ENCODE measurements around the gene MPIG6B. TPM values are rescaled to one million over a fixed set of nuclear protein-coding genes. Genes with fewer than 3 reads are reported as not detected.

Gene MPIG6B
- total and polyA plus RNA-seq, 2 donors: 0.14 to 0.32 TPM

DNA sequence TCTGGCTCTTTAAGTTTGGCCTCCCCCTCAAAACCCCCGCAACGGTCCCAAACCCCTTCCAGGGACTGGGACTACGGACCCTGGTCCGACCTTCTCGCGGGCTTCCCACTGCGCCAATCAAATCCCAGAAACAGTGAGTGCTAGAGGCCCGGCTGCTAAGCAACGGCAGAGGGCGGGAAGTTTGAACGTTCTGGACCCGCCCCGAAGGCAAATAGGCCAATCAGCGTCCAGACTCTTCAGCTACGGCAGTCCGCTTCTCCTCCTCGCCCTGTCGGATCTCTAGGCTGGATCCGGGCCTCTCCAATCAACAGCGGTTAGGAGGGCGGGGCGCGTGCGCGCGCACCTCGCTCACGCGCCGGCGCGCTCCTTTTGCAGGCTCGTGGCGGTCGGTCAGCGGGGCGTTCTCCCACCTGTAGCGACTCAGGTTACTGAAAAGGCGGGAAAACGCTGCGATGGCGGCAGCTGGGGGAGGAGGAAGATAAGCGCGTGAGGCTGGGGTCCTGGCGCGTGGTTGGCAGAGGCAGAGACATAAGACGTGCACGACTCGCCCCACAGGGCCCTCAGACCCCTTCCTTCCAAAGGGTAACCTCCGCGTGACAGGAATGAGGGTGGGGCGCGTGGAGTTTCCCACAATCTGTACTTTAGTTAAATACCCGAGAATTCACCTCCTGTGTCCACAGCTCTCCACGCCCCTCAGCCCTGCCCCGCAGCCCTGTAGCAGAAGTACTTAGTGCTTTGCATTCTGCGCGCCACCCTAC, 16.6 kb downstream of the MPIG6B start, which contains the start of gene MSH5:
Gene MSH5, plus strand, starts transcription at position 367 of the 758 bp plus-strand sequence. CDS start 462 bp downstream, outside the sequence.
- Histone ChIP-seq H3K27me3 (ENCODE audit: control insufficient read depth in 2 of 2, insufficient read depth in 1 of 2, low read length in 1 of 2) (no peaks in the 10 kb centered on the region), H3K4me3 (ENCODE audit: low read length in 2 of 2) (peak within 1 kb of the TSS; percentile 70 to 82), H3K4me1 (ENCODE audit: control insufficient read depth in 2 of 2, insufficient read depth in 2 of 2, low read length in 2 of 2) (peaks cover 33 to 60% of the 10 kb centered on the region in 2 donors), H3K27ac (ENCODE audit: low read depth in 1 of 2, low read length in 1 of 2) (peak within 1 kb of the TSS; percentile 85 to 99), H3K36me3 (ENCODE audit: control insufficient read depth in 2 of 2, insufficient read depth in 2 of 2, low read length in 1 of 2) (peaks cover 5 to 26% of the 10 kb centered on the region in 2 donors), H3K9me3 (ENCODE audit: control insufficient read depth in 2 of 2, insufficient read depth in 1 of 2, low read length in 1 of 2) (peaks cover 0 to 3% of the 10 kb centered on the region in 2 donors)
- DNase-seq (ENCODE audit: low read depth in 6 of 9, low spot score in 9 of 9): peak; percentile 92 to 99 (median 97)
- under 1% methylated on average over 58 of the region's 58 CpGs for WGBS

DNA sequence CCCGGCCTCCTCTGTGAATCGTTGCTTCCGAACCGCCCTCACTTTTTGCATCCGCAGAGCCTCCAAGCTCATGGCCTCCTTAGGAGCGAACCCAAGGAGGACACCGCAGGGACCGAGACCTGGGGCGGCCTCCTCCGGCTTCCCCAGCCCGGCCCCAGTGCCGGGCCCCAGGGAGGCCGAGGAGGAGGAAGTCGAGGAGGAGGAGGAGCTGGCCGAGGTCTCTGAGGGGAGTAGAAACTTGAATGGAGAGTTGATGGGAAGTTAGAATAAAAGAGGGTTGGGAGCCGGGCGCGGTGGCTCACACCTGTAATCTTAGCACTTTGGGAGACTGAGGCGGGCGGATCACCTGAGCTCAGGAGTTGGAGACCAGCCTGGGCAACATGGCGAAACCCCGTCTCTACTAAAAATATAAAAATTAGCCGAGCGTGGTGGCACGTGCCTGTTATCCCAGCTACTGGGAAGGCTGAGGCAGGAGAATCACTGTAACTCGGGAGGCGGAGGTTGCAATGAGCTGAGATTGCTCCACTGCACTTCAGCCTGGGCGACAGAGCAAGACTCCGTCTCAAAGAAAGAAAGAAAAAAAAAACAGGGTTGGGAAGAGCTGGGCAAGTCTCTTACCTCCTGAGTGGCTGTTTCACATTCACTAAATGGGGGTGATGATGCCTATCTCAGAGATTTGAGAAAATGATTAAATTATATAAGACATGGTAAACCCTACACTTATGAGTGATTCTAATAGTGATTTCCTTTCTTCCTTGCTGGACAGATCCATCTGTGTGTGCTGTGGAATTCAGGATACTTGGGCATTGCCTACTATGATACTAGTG, 17.4 kb downstream of the MPIG6B start:
- peak overlapping the region; percentile 75 to 89 for H3K27ac ChIP-seq (ENCODE audit: low read depth in 1 of 2, low read length in 1 of 2)
- DNase-seq (ENCODE audit: low read depth in 6 of 9, low spot score in 9 of 9): peak in 1 of 9 donors; percentile 73
- H3K4me3 ChIP-seq (ENCODE audit: low read length in 2 of 2): peak overlapping the region; percentile 70 to 82
- H3K36me3 ChIP-seq (ENCODE audit: control insufficient read depth in 2 of 2, insufficient read depth in 2 of 2, low read length in 1 of 2): peaks cover 8 to 31% of the 10 kb centered on the region in 2 donors
- H3K4me1 ChIP-seq (ENCODE audit: control insufficient read depth in 2 of 2, insufficient read depth in 2 of 2, low read length in 2 of 2): peaks cover 33 to 52% of the 10 kb centered on the region in 2 donors
- 6% methylated on average over 29 of the region's 29 CpGs for WGBS
- peaks cover 0 to 3% of the 10 kb centered on the region in 2 donors for H3K9me3 ChIP-seq (ENCODE audit: control insufficient read depth in 2 of 2, insufficient read depth in 1 of 2, low read length in 1 of 2)
- no peaks in the 10 kb centered on the region for H3K27me3 ChIP-seq (ENCODE audit: control insufficient read depth in 2 of 2, insufficient read depth in 1 of 2, low read length in 1 of 2)

DNA sequence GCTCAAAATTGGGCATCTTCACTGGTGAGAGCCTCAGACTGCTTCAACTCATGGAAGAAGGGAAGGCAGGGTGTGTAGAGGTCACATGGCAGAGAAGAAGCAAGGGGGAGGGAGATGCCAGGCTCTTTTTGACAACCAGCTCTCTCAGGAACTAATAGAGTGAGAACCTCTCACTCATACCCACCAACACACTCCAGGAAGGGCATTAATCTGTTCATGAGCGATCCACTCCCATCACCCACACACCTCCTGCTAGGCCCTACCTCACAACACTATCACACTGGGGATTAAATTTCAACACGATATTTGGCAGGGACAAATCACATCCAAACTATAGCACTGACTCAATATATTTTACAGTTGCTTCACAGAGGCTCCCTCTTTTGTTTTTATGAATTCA, 18.6 kb downstream of the MPIG6B start:
- Histone ChIP-seq H3K27ac (ENCODE audit: low read depth in 1 of 2, low read length in 1 of 2) (no peak overlapping the region), H3K27me3 (ENCODE audit: control insufficient read depth in 2 of 2, insufficient read depth in 1 of 2, low read length in 1 of 2) (no peaks in the 10 kb centered on the region), H3K36me3 (ENCODE audit: control insufficient read depth in 2 of 2, insufficient read depth in 2 of 2, low read length in 1 of 2) (peaks cover 8 to 31% of the 10 kb centered on the region in 2 donors), H3K9me3 (ENCODE audit: control insufficient read depth in 2 of 2, insufficient read depth in 1 of 2, low read length in 1 of 2) (peaks cover 0 to 3% of the 10 kb centered on the region in 2 donors), H3K4me3 (ENCODE audit: low read length in 2 of 2) (no peak overlapping the region), H3K4me1 (ENCODE audit: control insufficient read depth in 2 of 2, insufficient read depth in 2 of 2, low read length in 2 of 2) (peaks cover 32 to 47% of the 10 kb centered on the region in 2 donors)
- WGBS: 95% methylated on average over 2 of the region's 2 CpGs
- no peak for DNase-seq (ENCODE audit: low read depth in 6 of 9, low spot score in 9 of 9)

DNA sequence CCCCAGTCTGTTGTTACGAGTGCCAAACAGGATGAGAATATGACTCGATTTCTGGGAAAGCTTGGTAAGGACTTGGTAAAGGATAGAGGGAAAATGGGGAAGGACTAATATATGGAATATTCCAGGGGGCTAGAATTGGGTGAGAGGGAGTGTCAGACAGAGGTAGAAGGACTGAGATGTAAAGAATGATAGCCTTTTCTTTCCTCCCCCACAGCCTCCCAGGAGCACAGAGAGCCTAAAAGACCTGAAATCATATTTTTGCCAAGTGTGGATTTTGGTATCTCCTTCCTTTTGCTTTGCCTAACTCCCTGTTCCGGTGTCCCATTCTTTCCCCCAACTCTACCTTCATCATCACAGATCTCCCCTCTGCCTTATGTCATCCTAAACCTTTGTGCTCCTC, 19.7 kb downstream of the MPIG6B start:
- Histone ChIP-seq H3K4me3 (ENCODE audit: low read length in 2 of 2) (no peak overlapping the region), H3K36me3 (ENCODE audit: control insufficient read depth in 2 of 2, insufficient read depth in 2 of 2, low read length in 1 of 2) (peaks cover 15 to 41% of the 10 kb centered on the region in 2 donors), H3K27me3 (ENCODE audit: control insufficient read depth in 2 of 2, insufficient read depth in 1 of 2, low read length in 1 of 2) (no peaks in the 10 kb centered on the region), H3K9me3 (ENCODE audit: control insufficient read depth in 2 of 2, insufficient read depth in 1 of 2, low read length in 1 of 2) (peaks cover 0 to 3% of the 10 kb centered on the region in 2 donors), H3K27ac (ENCODE audit: low read depth in 1 of 2, low read length in 1 of 2) (no peak overlapping the region), H3K4me1 (ENCODE audit: control insufficient read depth in 2 of 2, insufficient read depth in 2 of 2, low read length in 2 of 2) (peaks cover 26 to 36% of the 10 kb centered on the region in 2 donors)
- WGBS: 98% methylated on average over 3 of the region's 3 CpGs
- no peak for DNase-seq (ENCODE audit: low read depth in 6 of 9, low spot score in 9 of 9)

DNA sequence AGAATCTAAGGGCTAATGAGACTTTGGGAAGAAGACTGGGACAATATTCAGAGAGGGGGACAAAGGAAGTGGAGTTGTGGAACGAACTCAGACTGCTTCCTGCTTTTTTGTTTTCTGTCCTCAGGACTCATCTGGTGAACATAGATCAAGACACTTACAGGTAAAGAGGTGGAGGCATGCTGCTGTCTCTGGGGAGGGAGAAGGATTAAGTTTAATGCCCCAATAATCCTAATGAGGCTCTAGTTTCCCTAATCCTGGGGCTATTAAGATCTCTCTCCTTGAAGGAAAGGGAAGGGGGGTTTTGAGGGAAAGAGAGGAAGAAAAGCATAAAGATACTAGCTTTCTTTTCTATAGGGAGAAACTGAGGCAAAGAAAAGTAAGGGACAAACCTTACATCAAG, 21.2 kb downstream of the MPIG6B start:
- WGBS: 92% methylated on average over 1 of the region's 1 CpG
- no peak for DNase-seq (ENCODE audit: low read depth in 6 of 9, low spot score in 9 of 9)
- no peaks in the 10 kb centered on the region for H3K27me3 ChIP-seq (ENCODE audit: control insufficient read depth in 2 of 2, insufficient read depth in 1 of 2, low read length in 1 of 2)
- no peak overlapping the region for H3K27ac ChIP-seq (ENCODE audit: low read depth in 1 of 2, low read length in 1 of 2)
- H3K4me1 ChIP-seq (ENCODE audit: control insufficient read depth in 2 of 2, insufficient read depth in 2 of 2, low read length in 2 of 2): peaks cover 13 to 21% of the 10 kb centered on the region in 2 donors
- H3K4me3 ChIP-seq (ENCODE audit: low read length in 2 of 2): no peak overlapping the region
- peaks cover 0 to 3% of the 10 kb centered on the region in 2 donors for H3K9me3 ChIP-seq (ENCODE audit: control insufficient read depth in 2 of 2, insufficient read depth in 1 of 2, low read length in 1 of 2)
- H3K36me3 ChIP-seq (ENCODE audit: control insufficient read depth in 2 of 2, insufficient read depth in 2 of 2, low read length in 1 of 2): peaks cover 15 to 44% of the 10 kb centered on the region in 2 donors

DNA sequence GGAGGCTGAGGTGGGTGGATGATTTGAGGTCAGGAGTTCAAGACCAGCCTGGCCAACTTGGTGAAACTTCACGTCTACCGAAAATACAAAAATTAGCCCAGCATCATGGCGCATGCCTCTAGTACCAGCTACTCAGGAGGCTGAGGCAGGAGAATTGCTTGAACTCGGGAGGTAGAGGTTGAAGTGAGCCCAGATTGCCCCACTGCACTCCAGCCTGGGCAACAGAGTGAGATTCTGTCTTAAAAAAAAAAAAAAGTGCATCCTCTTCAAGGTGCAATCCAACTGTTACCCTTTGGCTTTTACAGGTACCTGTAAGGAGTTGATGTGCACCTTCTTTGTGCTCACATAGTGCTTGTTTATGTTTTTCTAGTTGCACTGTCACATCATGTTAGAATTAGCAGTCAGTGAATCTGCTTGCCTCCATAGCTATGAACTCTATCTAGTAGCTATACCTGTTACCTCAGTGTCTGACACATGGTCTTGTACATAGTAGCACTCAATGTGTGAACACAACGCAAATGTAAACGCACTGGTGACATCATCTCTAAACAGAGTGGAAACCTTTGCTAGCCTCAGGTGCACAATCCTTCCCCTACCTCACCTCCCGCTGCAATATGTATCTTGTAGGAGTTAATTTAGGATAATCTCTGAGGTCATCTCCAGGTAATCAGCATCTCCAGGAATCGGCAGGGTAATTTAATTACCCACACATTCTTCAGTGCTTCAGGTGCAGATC, 26.3 kb downstream of the MPIG6B start:
- Histone ChIP-seq H3K4me3 (ENCODE audit: low read length in 2 of 2) (no peak overlapping the region), H3K36me3 (ENCODE audit: control insufficient read depth in 2 of 2, insufficient read depth in 2 of 2, low read length in 1 of 2) (peaks cover 18 to 22% of the 10 kb centered on the region in 2 donors), H3K4me1 (ENCODE audit: control insufficient read depth in 2 of 2, insufficient read depth in 2 of 2, low read length in 2 of 2) (no peaks in the 10 kb centered on the region), H3K27ac (ENCODE audit: low read depth in 1 of 2, low read length in 1 of 2) (no peak overlapping the region), H3K9me3 (ENCODE audit: control insufficient read depth in 2 of 2, insufficient read depth in 1 of 2, low read length in 1 of 2) (no peaks in the 10 kb centered on the region), H3K27me3 (ENCODE audit: control insufficient read depth in 2 of 2, insufficient read depth in 1 of 2, low read length in 1 of 2) (no peaks in the 10 kb centered on the region)
- DNase-seq (ENCODE audit: low read depth in 6 of 9, low spot score in 9 of 9): no peak
- WGBS: 97% methylated on average over 8 of the region's 8 CpGs

DNA sequence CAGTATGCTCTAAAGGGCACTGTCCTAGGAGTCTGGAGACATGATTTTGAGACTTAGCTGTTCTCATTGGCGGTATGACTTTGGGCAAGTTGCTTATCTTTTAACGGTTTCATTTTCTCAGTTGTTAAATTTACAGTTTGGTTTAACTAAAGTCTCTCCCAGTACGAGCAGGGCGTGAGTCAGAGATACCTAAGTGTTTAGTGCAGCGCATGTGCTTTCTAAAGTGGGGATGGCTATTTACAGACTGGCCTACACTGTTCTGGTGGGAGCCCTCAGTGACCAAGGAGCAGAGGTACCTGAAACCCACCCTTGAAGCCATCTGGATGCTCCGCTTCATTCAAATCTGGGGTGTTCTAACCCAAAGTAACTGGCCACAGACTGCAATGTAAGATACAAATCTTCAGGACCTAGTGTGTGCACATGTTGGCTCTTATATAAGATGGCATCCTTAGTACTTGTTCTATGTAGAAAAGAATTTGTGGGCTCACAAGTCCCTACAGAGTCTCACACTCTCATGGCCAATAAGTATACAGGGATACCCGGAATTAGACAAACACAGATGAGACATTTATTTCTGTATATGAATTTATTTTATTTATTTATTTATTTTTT, 27.3 kb downstream of the MPIG6B start:
- peaks cover 15 to 17% of the 10 kb centered on the region in 2 donors for H3K36me3 ChIP-seq (ENCODE audit: control insufficient read depth in 2 of 2, insufficient read depth in 2 of 2, low read length in 1 of 2)
- H3K4me1 ChIP-seq (ENCODE audit: control insufficient read depth in 2 of 2, insufficient read depth in 2 of 2, low read length in 2 of 2): no peaks in the 10 kb centered on the region
- DNase-seq (ENCODE audit: low read depth in 6 of 9, low spot score in 9 of 9): no peak
- H3K27ac ChIP-seq (ENCODE audit: low read depth in 1 of 2, low read length in 1 of 2): no peak overlapping the region
- no peaks in the 10 kb centered on the region for H3K9me3 ChIP-seq (ENCODE audit: control insufficient read depth in 2 of 2, insufficient read depth in 1 of 2, low read length in 1 of 2)
- no peak overlapping the region for H3K4me3 ChIP-seq (ENCODE audit: low read length in 2 of 2)
- H3K27me3 ChIP-seq (ENCODE audit: control insufficient read depth in 2 of 2, insufficient read depth in 1 of 2, low read length in 1 of 2): no peaks in the 10 kb centered on the region
- 98% methylated on average over 7 of the region's 7 CpGs for WGBS

DNA sequence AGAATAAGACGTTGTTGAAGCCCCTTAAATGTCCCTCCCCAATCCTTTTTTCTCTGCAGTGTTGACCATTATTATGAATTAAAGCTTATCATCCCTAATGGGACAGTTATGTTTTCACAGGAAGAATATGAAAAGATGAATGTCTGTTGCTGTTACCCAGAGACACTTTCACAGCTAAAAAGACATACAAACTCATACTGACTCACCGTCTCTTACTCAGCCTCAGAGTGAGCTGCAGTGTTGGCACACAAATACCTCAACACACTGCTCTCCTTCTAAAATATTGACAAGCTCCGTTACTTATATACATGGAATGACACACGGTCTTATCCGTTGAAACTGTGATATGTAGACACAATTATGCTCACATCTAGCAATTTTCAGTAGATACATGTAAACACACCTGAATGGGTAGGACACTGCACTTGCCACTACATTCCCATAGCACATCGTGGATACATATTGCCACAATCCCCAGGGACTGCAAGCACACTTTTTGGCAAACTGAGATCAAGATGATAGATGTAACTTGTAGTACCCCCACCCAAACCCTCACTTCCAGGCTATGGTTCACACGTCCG, 29.7 kb downstream of the MPIG6B start:
- Histone ChIP-seq H3K9me3 (ENCODE audit: control insufficient read depth in 2 of 2, insufficient read depth in 1 of 2, low read length in 1 of 2) (no peaks in the 10 kb centered on the region), H3K36me3 (ENCODE audit: control insufficient read depth in 2 of 2, insufficient read depth in 2 of 2, low read length in 1 of 2) (peaks cover 7 to 8% of the 10 kb centered on the region in 2 donors), H3K4me1 (ENCODE audit: control insufficient read depth in 2 of 2, insufficient read depth in 2 of 2, low read length in 2 of 2) (no peaks in the 10 kb centered on the region), H3K4me3 (ENCODE audit: low read length in 2 of 2) (no peak overlapping the region), H3K27ac (ENCODE audit: low read depth in 1 of 2, low read length in 1 of 2) (no peak overlapping the region), H3K27me3 (ENCODE audit: control insufficient read depth in 2 of 2, insufficient read depth in 1 of 2, low read length in 1 of 2) (no peaks in the 10 kb centered on the region)
- 85% methylated on average over 8 of the region's 8 CpGs for WGBS
- no peak for DNase-seq (ENCODE audit: low read depth in 6 of 9, low spot score in 9 of 9)

All from thymus (tissue), 11 donors.